PC-3 (cell line): Measurements from ENCODE around the gene SPATA33. TPM values are rescaled to one million over a fixed set of nuclear protein-coding genes. Genes with fewer than 3 reads are reported as not detected.

Experiments
- ATAC-seq: fragments of 200-7000 bp; cut with Tn5 transposase; 2 replicates; pipeline ENCODE4 v1.9.1; 2020; ENCODE audit warnings: mild to moderate bottlenecking, moderate library complexity
- BruUV-seq: library from RNA; stranded (reverse); fragments of 400-500 nt; replicated peaks from 2 replicates; lab custom pipeline; 2021; lab: Mats Ljungman, UMichigan
- CTCF ChIA-PET: fragments of 300-600 bp; sonication (Branson Sonifier 250); formaldehyde crosslinking; loops from one replicate; lab custom pipeline; 2022; ENCODE audit warnings: antibody characterized with exemption; lab: Charles Lee
- POLR2A ChIA-PET: fragments of 300-600 bp; sonication (Branson Sonifier 250); formaldehyde crosslinking; loops from one replicate; lab custom pipeline; 2022; ENCODE audit warnings: antibody characterized with exemption; ENCODE audit not compliant: unreplicated experiment; lab: Charles Lee
- DNase-seq: peaks from one replicate; pipeline ENCODE4 v3.0.0-alpha.2; 2015
- H2AFZ ChIP-seq: fragments of 300-600 bp; sonication (generic); 2 replicates; pipeline ENCODE4 v1.6.0; 2016; ENCODE audit warnings: antibody characterized with exemption, low read length
- H3F3A ChIP-seq: fragments of 300-600 bp; sonication (generic); one replicate; pipeline ENCODE4 v1.6.0; 2017; ENCODE audit warnings: antibody characterized with exemption, low read length, control low read depth, mild to moderate bottlenecking; ENCODE audit not compliant: unreplicated experiment
- H3K27ac ChIP-seq: fragments of 300-600 bp; sonication (generic); 2 replicates; pipeline ENCODE4 v1.5.1; 2016; ENCODE audit warnings: mild to moderate bottlenecking, low read length
- H3K27me3 ChIP-seq: fragments of 300-600 bp; sonication (generic); 2 replicates; pipeline ENCODE4 v1.6.1; 2016; ENCODE audit warnings: low read length, mixed read lengths
- H3K36me3 ChIP-seq: fragments of 300-600 bp; sonication (generic); 2 replicates; pipeline ENCODE4 v1.6.1; 2016; ENCODE audit warnings: low read depth, mixed run types, low read length, mixed read lengths
- H3K4me1 ChIP-seq: fragments of 300-600 bp; sonication (generic); 2 replicates; pipeline ENCODE4 v1.5.1; 2016; ENCODE audit warnings: low read length; ENCODE audit not compliant: insufficient read depth
- H3K4me2 ChIP-seq: fragments of 300-600 bp; sonication (generic); 2 replicates; pipeline ENCODE4 v1.6.0; 2016; ENCODE audit warnings: low read length
- H3K4me3 ChIP-seq: fragments of 300-600 bp; sonication (generic); 2 replicates; pipeline ENCODE4 v1.5.1; 2016; ENCODE audit warnings: mild to moderate bottlenecking, low read length, mixed read lengths
- H3K79me2 ChIP-seq: fragments of 300-600 bp; sonication (generic); 2 replicates; pipeline ENCODE4 v1.6.1; 2017; ENCODE audit warnings: low read length, mixed read lengths
- H3K9ac ChIP-seq: fragments of 300-600 bp; sonication (generic); 2 replicates; pipeline ENCODE4 v1.6.0; 2016; ENCODE audit warnings: mild to moderate bottlenecking, low read length
- H3K9me2 ChIP-seq: fragments of 300-600 bp; sonication (generic); replicated peaks from 2 replicates; pipeline ENCODE4 v1.6.1; 2016; ENCODE audit warnings: mixed run types, low read length, mixed read lengths
- H3K9me3 ChIP-seq: fragments of 300-600 bp; sonication (generic); 2 replicates; pipeline ENCODE4 v1.6.1; 2016; ENCODE audit warnings: low read length, mixed read lengths
- H4K20me1 ChIP-seq: fragments of 300-600 bp; sonication (generic); 2 replicates; pipeline ENCODE4 v1.6.1; 2016; ENCODE audit warnings: low read length, mixed read lengths
- EZH2 ChIP-seq: fragments of 300-600 bp; sonication (generic); IDR thresholded peaks from one replicate; pipeline ENCODE4 v1.6.1; 2017; ENCODE audit warnings: antibody characterized with exemption, mild to moderate bottlenecking, low read length; ENCODE audit not compliant: unreplicated experiment
- EZH2phosphoT487 ChIP-seq: fragments of 300-600 bp; sonication (generic); IDR thresholded peaks from 2 replicates; pipeline ENCODE4 v1.6.1; 2018; ENCODE audit warnings: mild to moderate bottlenecking, antibody characterized with exemption, low read length, borderline replicate concordance
- intact Hi-C: fragments of 100-400 bp; cut with micrococcal nuclease; formaldehyde crosslinking; loops from 2 replicates; pipeline ENCODE4 v1.9.0; 2023
- total RNA-seq: library from RNA; depleted of rRNA; stranded (reverse); fragments of >200 nt; gene quantifications from 2 replicates; pipeline ENCODE4 v1.2.3, GENCODE V29; 2014
- TF ChIP-seq, protein P1 (sequence below): fragments of 300-600 bp; sonication (generic); conservative IDR thresholded peaks from 2 replicates; pipeline ENCODE4 v1.5.1; 2017; ENCODE audit warnings: antibody characterized with exemption, low read depth, mild to moderate bottlenecking, low read length

Gene SPATA33
- total RNA-seq, 1 experiment from 2014 or later, result 7.9 TPM

DNA sequence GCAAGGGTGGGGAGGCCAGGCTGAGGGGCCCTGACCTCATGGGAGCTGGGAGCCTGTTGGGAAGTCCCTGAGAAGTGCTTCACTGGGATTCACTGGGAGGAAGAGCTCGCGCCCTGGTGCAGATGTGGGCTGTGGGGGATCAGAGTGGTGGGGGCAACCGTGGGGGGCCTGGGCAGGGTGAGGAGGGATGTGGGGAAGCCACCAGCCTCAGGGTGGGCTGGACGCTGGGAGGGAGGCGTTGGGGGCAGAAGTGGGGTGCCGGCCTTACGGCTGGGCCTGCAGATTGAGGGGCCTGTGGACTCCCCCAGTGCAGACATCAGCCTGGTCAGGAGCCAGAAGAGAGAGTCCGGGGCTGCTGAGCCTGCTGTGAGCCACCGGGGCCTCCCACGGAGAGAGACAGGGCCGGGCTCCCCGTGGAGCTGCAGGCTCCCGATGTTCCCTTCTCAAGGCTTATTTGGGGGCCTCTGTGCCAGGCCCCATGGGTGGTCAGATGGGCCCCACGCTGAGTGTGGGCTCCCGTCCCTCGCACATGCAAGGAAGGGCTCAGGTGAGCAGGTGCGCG, 36.4 kb upstream of the SPATA33 start:
- Histone ChIP-seq H3K27ac (no peak overlapping the region), H3K79me2 (no peaks in the 10 kb centered on the region), H3K4me2 (no peak overlapping the region), H3F3A (no peaks in the 10 kb centered on the region), H3K4me3 (no peak overlapping the region), H4K20me1 (no peaks in the 10 kb centered on the region), H3K4me1 (no peaks in the 10 kb centered on the region), H2AFZ (no peak overlapping the region), H3K9ac (no peak overlapping the region), H3K27me3 (no peaks in the 10 kb centered on the region), H3K9me2 (no peaks in the 10 kb centered on the region), H3K9me3 (no peaks in the 10 kb centered on the region), H3K36me3 (no peaks in the 10 kb centered on the region)
- BruUV-seq, result no TSS peak
- DNase-seq, result no peak
- CTCF ChIA-PET, result no interaction called here
- ATAC-seq, result no peak
- intact Hi-C loops, result no loop called here
- TF ChIP-seq EZH2 (no peak), EZH2phosphoT487 (no peak)
- TF ChIP-seq, protein P1, sequence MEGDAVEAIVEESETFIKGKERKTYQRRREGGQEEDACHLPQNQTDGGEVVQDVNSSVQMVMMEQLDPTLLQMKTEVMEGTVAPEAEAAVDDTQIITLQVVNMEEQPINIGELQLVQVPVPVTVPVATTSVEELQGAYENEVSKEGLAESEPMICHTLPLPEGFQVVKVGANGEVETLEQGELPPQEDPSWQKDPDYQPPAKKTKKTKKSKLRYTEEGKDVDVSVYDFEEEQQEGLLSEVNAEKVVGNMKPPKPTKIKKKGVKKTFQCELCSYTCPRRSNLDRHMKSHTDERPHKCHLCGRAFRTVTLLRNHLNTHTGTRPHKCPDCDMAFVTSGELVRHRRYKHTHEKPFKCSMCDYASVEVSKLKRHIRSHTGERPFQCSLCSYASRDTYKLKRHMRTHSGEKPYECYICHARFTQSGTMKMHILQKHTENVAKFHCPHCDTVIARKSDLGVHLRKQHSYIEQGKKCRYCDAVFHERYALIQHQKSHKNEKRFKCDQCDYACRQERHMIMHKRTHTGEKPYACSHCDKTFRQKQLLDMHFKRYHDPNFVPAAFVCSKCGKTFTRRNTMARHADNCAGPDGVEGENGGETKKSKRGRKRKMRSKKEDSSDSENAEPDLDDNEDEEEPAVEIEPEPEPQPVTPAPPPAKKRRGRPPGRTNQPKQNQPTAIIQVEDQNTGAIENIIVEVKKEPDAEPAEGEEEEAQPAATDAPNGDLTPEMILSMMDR, result no peak
- POLR2A ChIA-PET, result no interaction called here

DNA sequence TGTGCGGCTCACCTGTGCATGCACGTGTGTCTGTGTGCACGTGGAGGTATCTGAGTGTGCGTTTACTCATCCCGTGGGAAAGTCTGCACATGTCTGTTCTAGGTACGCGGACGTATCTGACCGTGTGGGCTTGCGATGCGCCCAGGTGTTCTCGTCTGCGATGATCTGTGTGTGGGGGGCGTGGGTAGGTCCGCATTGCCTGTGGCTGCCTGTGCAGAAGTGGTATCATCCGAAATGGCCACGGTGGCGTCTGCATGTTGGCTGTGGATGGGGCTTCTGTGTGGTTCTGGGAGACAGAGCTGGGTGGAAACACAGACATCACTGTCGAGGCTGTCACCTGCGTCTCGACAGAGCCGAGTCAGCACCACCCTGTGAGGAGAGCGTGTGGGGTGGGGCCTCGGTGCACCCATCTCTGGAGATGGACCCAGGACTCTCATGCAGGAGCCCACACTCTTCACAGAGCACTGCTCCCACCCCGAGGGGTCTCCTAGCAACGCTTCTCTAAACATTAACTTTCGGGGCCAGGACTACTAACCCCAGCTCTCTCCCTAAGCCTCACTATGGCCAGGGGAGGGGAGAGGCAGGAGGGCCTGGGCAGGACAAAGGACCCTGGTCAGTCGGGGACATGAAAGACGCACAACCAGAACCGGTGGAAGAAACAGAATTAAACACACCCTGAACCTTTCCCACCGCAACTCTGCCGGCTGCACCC, 35.8 kb upstream of the SPATA33 start:
- CTCF ChIA-PET, result interaction anchor here (0.6 kb wide), 1 partner anchor 80 kb away, joined by 8 read pairs; the partner anchor contains the start of gene SPATA2L

DNA sequence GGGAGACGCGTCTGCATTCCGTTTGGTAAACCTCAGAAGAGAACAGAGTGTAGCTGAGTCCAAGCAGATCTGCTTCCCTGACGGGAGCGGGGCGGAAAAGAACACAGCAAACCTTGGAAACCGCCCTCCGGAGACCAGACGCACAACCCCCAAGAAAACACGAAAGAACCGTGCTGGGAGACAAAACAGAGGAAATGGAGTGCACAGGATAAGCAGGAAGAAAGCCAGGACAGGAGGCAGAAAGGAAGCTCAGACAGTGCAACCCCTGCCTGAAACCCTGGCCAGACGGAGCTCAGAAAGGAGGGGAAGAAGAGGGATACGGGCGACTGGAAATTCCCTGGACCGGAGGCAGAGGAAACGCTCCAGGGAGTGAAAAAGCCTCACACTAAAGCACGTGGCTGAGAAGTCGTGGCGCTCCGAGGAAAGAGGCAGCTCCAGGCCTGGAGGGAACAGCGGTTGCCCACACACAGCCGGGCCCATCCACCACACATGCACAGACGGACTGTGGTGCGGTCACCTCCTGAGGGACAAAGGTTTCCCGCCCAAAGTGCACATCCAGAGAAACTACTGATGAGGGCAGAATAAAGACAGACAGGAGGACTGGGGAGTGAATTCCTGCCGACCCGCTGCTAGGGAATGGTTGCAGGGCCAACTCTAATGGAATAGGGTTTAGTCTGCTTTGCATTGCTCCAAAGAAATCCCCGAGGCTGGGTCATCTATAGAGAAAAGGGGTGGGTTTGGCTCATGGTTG, 34.0 kb upstream of the SPATA33 start:
- Histone ChIP-seq H3K4me2 (no peak overlapping the region), H3K36me3 (no peaks in the 10 kb centered on the region), H3K79me2 (no peaks in the 10 kb centered on the region), H3K4me3 (no peak overlapping the region), H3K4me1 (no peaks in the 10 kb centered on the region), H3K27me3 (no peaks in the 10 kb centered on the region), H2AFZ (0 out of 2 replicates have a peak overlapping the region, but pooled peaks have one; percentile 22), H4K20me1 (no peaks in the 10 kb centered on the region), H3K27ac (no peak overlapping the region), H3F3A (no peaks in the 10 kb centered on the region), H3K9ac (no peak overlapping the region), H3K9me3 (no peaks in the 10 kb centered on the region), H3K9me2 (no peaks in the 10 kb centered on the region)
- DNase-seq, result no peak
- no peak for TF ChIP-seq EZH2
- TF ChIP-seq EZH2phosphoT487, result no peak
- TF ChIP-seq, protein P1, result no peak
- ChIA-PET CTCF (no interaction called here), POLR2A (no interaction called here)
- no peak; the same call in 1 of the 2 replicates for ATAC-seq
- intact Hi-C loops, result no loop called here
- no TSS peak for BruUV-seq

More for the DNA sequence above, 35.8 kb upstream of the SPATA33 start:
- no peaks in the 10 kb centered on the region for H3K9me2 ChIP-seq
- DNase-seq (no peak), ATAC-seq (no peak)
- no peak overlapping the region for H3K27ac ChIP-seq
- no peaks in the 10 kb centered on the region for H3K27me3 ChIP-seq
- no TSS peak for BruUV-seq
- H3F3A ChIP-seq, result no peaks in the 10 kb centered on the region
- H3K79me2 ChIP-seq, result no peaks in the 10 kb centered on the region
- intact Hi-C loops, result no loop called here
- TF ChIP-seq EZH2 (no peak), EZH2phosphoT487 (no peak)
- no peak overlapping the region for H3K4me2 ChIP-seq
- no peak overlapping the region for H3K9ac ChIP-seq
- H3K9me3 ChIP-seq, result no peaks in the 10 kb centered on the region
- no peak overlapping the region for H2AFZ ChIP-seq
- no peaks in the 10 kb centered on the region for H3K36me3 ChIP-seq
- no peaks in the 10 kb centered on the region for H3K4me1 ChIP-seq
- H4K20me1 ChIP-seq, result no peaks in the 10 kb centered on the region
- POLR2A ChIA-PET, result no interaction called here
- no peak overlapping the region for H3K4me3 ChIP-seq
